Mesothelial cell of epicardium (in vitro differentiated cells): ENCODE results near the gene FAM13C. TPM values are rescaled to one million over a fixed set of nuclear protein-coding genes. Genes with fewer than 3 reads are reported as not detected.

Experiments used
- DNase-seq, 2 experiments: peaks; one replicate each; pipeline ENCODE4 v3.0.0; 2021; ENCODE audit warnings: low spot score in 2 of 2; ENCODE audit not compliant: unreplicated experiment in 2 of 2
- H3K27ac Mint-ChIP-seq: 2 replicates; pipeline ENCODE4 v1.8.0; 2021; ENCODE audit warnings: mixed read lengths
- H3K27me3 Mint-ChIP-seq: 2 replicates; pipeline ENCODE4 v1.8.0; 2021; ENCODE audit warnings: low read depth, mixed read lengths
- H3K36me3 Mint-ChIP-seq: 2 replicates; pipeline ENCODE4 v1.8.0; 2021; ENCODE audit warnings: mixed read lengths
- H3K4me1 Mint-ChIP-seq: 2 replicates; pipeline ENCODE4 v1.8.0; 2021; ENCODE audit warnings: mixed read lengths
- H3K4me3 Mint-ChIP-seq: 2 replicates; pipeline ENCODE4 v1.8.0; 2021; ENCODE audit warnings: mild to moderate bottlenecking, moderate library complexity, mixed read lengths
- H3K9me3 Mint-ChIP-seq: 2 replicates; pipeline ENCODE4 v1.8.0; 2021; ENCODE audit warnings: mixed read lengths
- CTCF ChIP-seq: fragments of 200-600 bp; sonication (generic); IDR thresholded peaks from one replicate; pipeline ENCODE4 v1.5.0; 2021; ENCODE audit warnings: antibody characterized with exemption; ENCODE audit not compliant: unreplicated experiment
- total RNA-seq: library from RNA; stranded (reverse); gene quantifications from 3 replicates; pipeline ENCODE4 v1.2.1, GENCODE V29; 2021

Gene FAM13C
- total RNA-seq, 1 donor from 2014 or later: 7.3 TPM

GRCh38 chr10:59255463-59255862, 106.9 kb downstream of the FAM13C start:
- DNase-seq: no peak

GRCh38 chr10:59252491-59252890, 109.9 kb downstream of the FAM13C start:
- DNase-seq: no peak
- Mint-ChIP-seq H3K4me1 (no peaks in the 10 kb centered on the region), H3K9me3 (no peaks in the 10 kb centered on the region), H3K27ac (no peak overlapping the region), H3K36me3 (no peaks in the 10 kb centered on the region), H3K27me3 (peaks cover 7% of the 10 kb centered on the region), H3K4me3 (no peak overlapping the region)
- no peak for TF ChIP-seq CTCF

More at GRCh38 chr10:59255463-59255862, 106.9 kb downstream of the FAM13C start:
- no peaks in the 10 kb centered on the region for H3K4me1 Mint-ChIP-seq
- H3K4me3 Mint-ChIP-seq: no peak overlapping the region
- H3K27me3 Mint-ChIP-seq: peaks cover 11% of the 10 kb centered on the region
- H3K9me3 Mint-ChIP-seq: no peaks in the 10 kb centered on the region
- TF ChIP-seq CTCF: no peak
- H3K36me3 Mint-ChIP-seq: no peaks in the 10 kb centered on the region
- no peak overlapping the region for H3K27ac Mint-ChIP-seq

- Mint-ChIP-seq H3K36me3 (no peaks in the 10 kb centered on the region), H3K27me3 (no peaks in the 10 kb centered on the region), H3K27ac (no peak overlapping the region), H3K9me3 (no peaks in the 10 kb centered on the region), H3K4me1 (peaks cover 3% of the 10 kb centered on the region), H3K4me3 (no peak overlapping the region)
- DNase-seq: no peak
- no peak for TF ChIP-seq CTCF
Observed at GRCh38 chr10:59245686-59246085, 116.7 kb downstream of the FAM13C start.

GRCh38 chr10:59244871-59245270, 117.5 kb downstream of the FAM13C start:
- H3K27me3 Mint-ChIP-seq: no peaks in the 10 kb centered on the region
- TF ChIP-seq CTCF: no peak
- peaks cover 5% of the 10 kb centered on the region for H3K4me1 Mint-ChIP-seq
- H3K36me3 Mint-ChIP-seq: no peaks in the 10 kb centered on the region
- no peak for DNase-seq
- H3K9me3 Mint-ChIP-seq: no peaks in the 10 kb centered on the region
- no peak overlapping the region for H3K4me3 Mint-ChIP-seq
- no peak overlapping the region for H3K27ac Mint-ChIP-seq

GRCh38 chr10:59243611-59244195, 118.6 kb downstream of the FAM13C start:
- no peak overlapping the region for H3K4me3 Mint-ChIP-seq
- peaks cover 4% of the 10 kb centered on the region for H3K36me3 Mint-ChIP-seq
- H3K27me3 Mint-ChIP-seq: no peaks in the 10 kb centered on the region
- H3K4me1 Mint-ChIP-seq: peaks cover 7% of the 10 kb centered on the region
- no peak for DNase-seq
- H3K27ac Mint-ChIP-seq: no peak overlapping the region
- H3K9me3 Mint-ChIP-seq: peaks cover 5% of the 10 kb centered on the region
- no peak for TF ChIP-seq CTCF

GRCh38 chr10:59242991-59243390, 119.4 kb downstream of the FAM13C start:
- no peak for TF ChIP-seq CTCF
- DNase-seq: no peak
- H3K4me1 Mint-ChIP-seq: peaks cover 7% of the 10 kb centered on the region
- H3K27ac Mint-ChIP-seq: no peak overlapping the region
- H3K4me3 Mint-ChIP-seq: no peak overlapping the region
- H3K27me3 Mint-ChIP-seq: no peaks in the 10 kb centered on the region
- peaks cover 4% of the 10 kb centered on the region for H3K36me3 Mint-ChIP-seq
- H3K9me3 Mint-ChIP-seq: peaks cover 5% of the 10 kb centered on the region
